Thymus (tissue), 11 donors: ENCODE results near the gene DFFB. TPM values are rescaled to one million over a fixed set of nuclear protein-coding genes. Genes with fewer than 3 reads are reported as not detected.

Experiments used
- DNase-seq, 9 donors: peaks; one replicate each; pipeline ENCODE4 v3.0.0-alpha.2; 2013; ENCODE audit warnings: low spot score in 9 of 9, low read depth in 6 of 9, missing footprints in 1 of 9
- H3K27ac ChIP-seq, 2 donors: one replicate each; pipeline ENCODE4 v1.5.1; 2013; ENCODE audit warnings: control low read depth in 1 of 2, low read depth in 1 of 2, low read length in 1 of 2, mild to moderate bottlenecking in 1 of 2, moderate library complexity in 1 of 2
- H3K27me3 ChIP-seq, 2 donors: one replicate each; pipeline ENCODE4 v1.5.1; 2013; ENCODE audit warnings: low read length in 1 of 2; ENCODE audit not compliant: control insufficient read depth in 2 of 2, insufficient read depth in 1 of 2
- H3K36me3 ChIP-seq, 2 donors: one replicate each; pipeline ENCODE4 v1.5.1; 2013; ENCODE audit warnings: low read length in 1 of 2, mild to moderate bottlenecking in 1 of 2, moderate library complexity in 1 of 2; ENCODE audit not compliant: control insufficient read depth in 2 of 2, insufficient read depth in 2 of 2
- H3K4me1 ChIP-seq, 2 donors: one replicate each; pipeline ENCODE4 v1.5.1; 2013; ENCODE audit warnings: low read length in 2 of 2; ENCODE audit not compliant: control insufficient read depth in 2 of 2, insufficient read depth in 2 of 2
- H3K4me3 ChIP-seq, 2 donors: one replicate each; pipeline ENCODE4 v1.5.1; 2013; ENCODE audit warnings: low read length in 2 of 2, control low read depth in 1 of 2, mild to moderate bottlenecking in 1 of 2
- H3K9me3 ChIP-seq, 2 donors: one replicate each; pipeline ENCODE4 v1.5.1; 2013; ENCODE audit warnings: low read length in 1 of 2, mild to moderate bottlenecking in 1 of 2; ENCODE audit not compliant: control insufficient read depth in 2 of 2, insufficient read depth in 1 of 2
- WGBS: extraction: QIAGEN DNeasy Blood & Tissue Kit; methylation state at CpG from one replicate; pipeline ENCODE4 v1.1.7; 2013; 5-methylcytosine and 5-hydroxymethylcytosine counted together
- polyA plus RNA-seq: library from polyadenylated mRNA; stranded (reverse); fragments of 200-250 nt; gene quantifications from one replicate; pipeline ENCODE4 v1.2.3, GENCODE V29; 2013
- total RNA-seq: library from RNA; stranded (reverse); fragments of 120-200 nt; gene quantifications from one replicate; pipeline ENCODE4 v1.2.4, GENCODE V29; 2013
- donor health status: healthy.

The DFFB gene
- total and polyA plus RNA-seq, 2 donors, result 4.5 to 6.7 TPM

GRCh38 chr1:3922201-3922725 is 65.0 kb downstream of the DFFB start:
- Histone ChIP-seq H3K4me3 (no peak overlapping the region), H3K27ac (no peak overlapping the region), H3K4me1 (no peaks in the 10 kb centered on the region), H3K36me3 (no peaks in the 10 kb centered on the region), H3K27me3 (no peaks in the 10 kb centered on the region), H3K9me3 (no peaks in the 10 kb centered on the region)
- WGBS, result 89% methylated on average over 6 of the region's 6 CpGs
- DNase-seq, result no peak

- no peaks in the 10 kb centered on the region for H3K9me3 ChIP-seq
These were observed 65.6 kb downstream of the DFFB start for GRCh38 chr1:3922851-3923250.

GRCh38 chr1:3923378-3924185 is 66.3 kb downstream of the DFFB start:
- 93% methylated on average over 25 of the region's 25 CpGs for WGBS
- no peaks in the 10 kb centered on the region for H3K9me3 ChIP-seq
- H3K27ac ChIP-seq, result no peak overlapping the region
- H3K4me1 ChIP-seq, result no peaks in the 10 kb centered on the region
- DNase-seq, result no peak
- no peak overlapping the region for H3K4me3 ChIP-seq
- H3K36me3 ChIP-seq, result no peaks in the 10 kb centered on the region
- no peaks in the 10 kb centered on the region for H3K27me3 ChIP-seq

More at GRCh38 chr1:3922851-3923250, 65.6 kb downstream of the DFFB start:
- no peaks in the 10 kb centered on the region for H3K27me3 ChIP-seq
- no peaks in the 10 kb centered on the region for H3K4me1 ChIP-seq
- no peak for DNase-seq
- H3K27ac ChIP-seq, result no peak overlapping the region
- 91% methylated on average over 6 of the region's 6 CpGs for WGBS
- H3K36me3 ChIP-seq, result no peaks in the 10 kb centered on the region
- no peak overlapping the region for H3K4me3 ChIP-seq

GRCh38 chr1:3924186-3924824 is 67.0 kb downstream of the DFFB start:
- no peaks in the 10 kb centered on the region for H3K27me3 ChIP-seq
- DNase-seq, result no peak
- 72% methylated on average over 13 of the region's 13 CpGs for WGBS
- H3K27ac ChIP-seq, result no peak overlapping the region
- no peaks in the 10 kb centered on the region for H3K9me3 ChIP-seq
- H3K36me3 ChIP-seq, result no peaks in the 10 kb centered on the region
- no peak overlapping the region for H3K4me3 ChIP-seq
- no peaks in the 10 kb centered on the region for H3K4me1 ChIP-seq

GRCh38 chr1:3924825-3925220 is 67.5 kb downstream of the DFFB start:
- Histone ChIP-seq H3K36me3 (no peaks in the 10 kb centered on the region), H3K4me3 (no peak overlapping the region), H3K4me1 (no peaks in the 10 kb centered on the region), H3K27me3 (no peaks in the 10 kb centered on the region), H3K9me3 (no peaks in the 10 kb centered on the region), H3K27ac (no peak overlapping the region)
- WGBS, result 27% methylated on average over 3 of the region's 3 CpGs
- no peak for DNase-seq

GRCh38 chr1:3925256-3925655 is 68.0 kb downstream of the DFFB start:
- DNase-seq, result no peak
- no peaks in the 10 kb centered on the region for H3K27me3 ChIP-seq
- H3K36me3 ChIP-seq, result no peaks in the 10 kb centered on the region
- H3K4me3 ChIP-seq, result no peak overlapping the region
- H3K9me3 ChIP-seq, result no peaks in the 10 kb centered on the region
- WGBS, result 92% methylated on average over 12 of the region's 12 CpGs
- H3K4me1 ChIP-seq, result no peaks in the 10 kb centered on the region
- no peak overlapping the region for H3K27ac ChIP-seq

GRCh38 chr1:3925762-3926161 is 68.5 kb downstream of the DFFB start:
- H3K27ac ChIP-seq, result no peak overlapping the region
- DNase-seq, result no peak
- H3K9me3 ChIP-seq, result no peaks in the 10 kb centered on the region
- H3K4me3 ChIP-seq, result no peak overlapping the region
- no peaks in the 10 kb centered on the region for H3K36me3 ChIP-seq
- no peaks in the 10 kb centered on the region for H3K4me1 ChIP-seq
- WGBS, result 91% methylated on average over 8 of the region's 8 CpGs
- no peaks in the 10 kb centered on the region for H3K27me3 ChIP-seq

- Histone ChIP-seq H3K9me3 (no peaks in the 10 kb centered on the region), H3K4me3 (no peak overlapping the region), H3K27me3 (no peaks in the 10 kb centered on the region), H3K4me1 (no peaks in the 10 kb centered on the region), H3K27ac (no peak overlapping the region), H3K36me3 (no peaks in the 10 kb centered on the region)
- DNase-seq, result no peak
These were observed 69.7 kb downstream of the DFFB start for GRCh38 chr1:3926956-3927355.

- no peak for DNase-seq
- Histone ChIP-seq H3K27me3 (no peaks in the 10 kb centered on the region), H3K9me3 (no peaks in the 10 kb centered on the region), H3K4me3 (no peak overlapping the region), H3K36me3 (no peaks in the 10 kb centered on the region), H3K27ac (no peak overlapping the region), H3K4me1 (no peaks in the 10 kb centered on the region)
- WGBS, result 58% methylated on average over 11 of the region's 11 CpGs
These were observed 71.3 kb downstream of the DFFB start for GRCh38 chr1:3928586-3928985.
